ENCODE measurements around the gene BATF.

- no peak for TF ChIP-seq CTCF (conservative IDR thresholded peaks at IDR 0.05)
- no peak for TF ChIP-seq EZH2 (IDR thresholded peaks at IDR 0.05; ENCODE audit: low read depth)
These were observed 26.9 kb downstream of the BATF start for GRCh38 chr14:75549169-75549568.
